ENCODE measurements around the gene TC2N. TPM values are rescaled to one million over a fixed set of nuclear protein-coding genes. Genes with fewer than 3 reads are reported as not detected.
"Not testable (repeated sequence)": the region's sequence is repeated elsewhere in the genome, so short reads cannot be mapped to it uniquely, and the experiment has no call there.

TC2N gene
- total RNA-seq, 1 donor = 1.3 TPM

DNA sequence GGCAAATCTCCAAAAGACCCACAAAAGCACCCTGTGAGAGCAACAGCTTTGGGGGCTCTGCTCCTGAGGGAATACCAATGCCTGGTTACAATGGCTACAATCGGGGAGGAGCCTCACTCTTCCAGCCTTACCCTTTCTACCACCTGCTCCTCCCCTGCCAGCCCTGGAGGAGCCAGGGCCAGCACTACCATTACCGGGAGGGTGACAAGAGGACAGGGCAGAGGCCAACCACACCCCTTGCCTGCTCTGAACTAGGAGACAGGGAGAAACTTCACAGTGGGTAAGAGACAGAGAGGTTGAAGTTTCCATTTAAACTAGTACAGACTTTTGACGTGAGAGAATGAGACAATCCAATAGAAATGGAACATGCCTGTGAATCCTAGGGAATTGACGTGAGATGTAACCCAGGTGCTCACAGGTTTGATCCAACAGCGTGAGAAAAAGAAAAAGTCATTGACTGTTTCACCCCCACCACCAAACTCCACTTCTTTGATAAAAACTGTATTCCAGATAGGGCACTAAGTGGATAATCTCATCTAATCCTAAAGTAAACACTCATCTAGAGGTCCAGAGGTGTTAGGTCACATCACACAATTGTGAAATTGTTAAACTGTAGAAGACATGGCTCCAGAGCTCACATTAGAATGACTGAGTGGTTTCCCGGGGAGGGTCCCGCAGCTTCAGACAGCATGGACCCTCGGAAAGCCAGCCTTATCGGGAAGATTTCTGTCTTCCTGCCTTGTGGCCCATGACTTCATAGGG is 8.4 kb upstream of the TC2N start:
- DNase-seq (ENCODE audit: low read depth) = no peak
- TF ChIP-seq, protein P1, sequence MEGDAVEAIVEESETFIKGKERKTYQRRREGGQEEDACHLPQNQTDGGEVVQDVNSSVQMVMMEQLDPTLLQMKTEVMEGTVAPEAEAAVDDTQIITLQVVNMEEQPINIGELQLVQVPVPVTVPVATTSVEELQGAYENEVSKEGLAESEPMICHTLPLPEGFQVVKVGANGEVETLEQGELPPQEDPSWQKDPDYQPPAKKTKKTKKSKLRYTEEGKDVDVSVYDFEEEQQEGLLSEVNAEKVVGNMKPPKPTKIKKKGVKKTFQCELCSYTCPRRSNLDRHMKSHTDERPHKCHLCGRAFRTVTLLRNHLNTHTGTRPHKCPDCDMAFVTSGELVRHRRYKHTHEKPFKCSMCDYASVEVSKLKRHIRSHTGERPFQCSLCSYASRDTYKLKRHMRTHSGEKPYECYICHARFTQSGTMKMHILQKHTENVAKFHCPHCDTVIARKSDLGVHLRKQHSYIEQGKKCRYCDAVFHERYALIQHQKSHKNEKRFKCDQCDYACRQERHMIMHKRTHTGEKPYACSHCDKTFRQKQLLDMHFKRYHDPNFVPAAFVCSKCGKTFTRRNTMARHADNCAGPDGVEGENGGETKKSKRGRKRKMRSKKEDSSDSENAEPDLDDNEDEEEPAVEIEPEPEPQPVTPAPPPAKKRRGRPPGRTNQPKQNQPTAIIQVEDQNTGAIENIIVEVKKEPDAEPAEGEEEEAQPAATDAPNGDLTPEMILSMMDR (IDR thresholded peaks at IDR 0.05; ENCODE audit: insufficient read depth, low read depth, low read length) = no peak
- no peak overlapping the region for H3K4me3 ChIP-seq (ENCODE audit: low read depth, low read length)

DNA sequence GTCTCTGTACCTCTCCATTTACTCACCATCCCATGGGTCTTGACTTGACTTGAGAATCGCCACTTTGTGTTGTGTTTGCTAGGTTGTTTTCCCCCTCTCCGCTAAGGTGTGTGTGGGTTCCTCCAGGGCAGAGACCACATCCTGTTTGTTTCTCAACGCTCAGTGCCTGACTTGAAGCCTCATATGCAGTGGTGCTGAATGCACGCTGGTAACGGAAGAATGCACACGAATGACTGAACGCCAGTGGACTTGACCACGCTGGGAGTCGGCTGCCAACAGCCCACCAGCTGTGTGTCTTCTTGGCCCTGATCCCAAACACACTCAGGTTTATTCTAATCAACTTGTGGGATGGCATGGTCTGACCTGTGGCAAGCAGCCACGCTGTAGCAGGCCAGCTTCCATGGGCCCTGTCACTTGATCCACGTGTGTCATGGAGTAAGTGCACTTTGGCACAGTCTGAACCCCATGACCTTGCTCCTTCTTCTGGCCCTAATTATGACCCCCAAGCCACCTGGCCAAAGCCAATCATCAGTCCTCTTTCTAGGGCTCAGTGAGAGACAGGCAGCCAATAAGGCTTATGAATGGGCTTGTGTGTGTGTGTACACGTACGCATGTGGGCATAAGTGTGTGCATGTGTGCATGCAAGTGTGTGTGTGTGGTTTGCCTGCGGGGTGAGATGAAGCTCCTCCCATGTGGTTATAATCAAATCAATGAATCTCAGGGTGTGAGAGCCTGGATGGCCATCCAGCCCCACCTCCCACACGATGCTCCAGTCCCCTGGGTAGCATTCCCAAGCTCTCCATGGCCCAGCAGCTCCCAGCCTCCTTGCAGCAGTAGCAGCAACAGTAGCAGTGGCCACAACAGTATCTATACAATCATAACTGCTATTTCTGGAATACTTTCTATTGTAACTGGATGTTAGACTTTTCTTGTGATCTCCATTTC is 6.4 kb upstream of the TC2N start:
- no peak for DNase-seq (ENCODE audit: low read depth)
- TF ChIP-seq, protein P1 (IDR thresholded peaks at IDR 0.05; ENCODE audit: insufficient read depth, low read depth, low read length) = no peak
- no peak overlapping the region for H3K4me3 ChIP-seq (ENCODE audit: low read depth, low read length)

DNA sequence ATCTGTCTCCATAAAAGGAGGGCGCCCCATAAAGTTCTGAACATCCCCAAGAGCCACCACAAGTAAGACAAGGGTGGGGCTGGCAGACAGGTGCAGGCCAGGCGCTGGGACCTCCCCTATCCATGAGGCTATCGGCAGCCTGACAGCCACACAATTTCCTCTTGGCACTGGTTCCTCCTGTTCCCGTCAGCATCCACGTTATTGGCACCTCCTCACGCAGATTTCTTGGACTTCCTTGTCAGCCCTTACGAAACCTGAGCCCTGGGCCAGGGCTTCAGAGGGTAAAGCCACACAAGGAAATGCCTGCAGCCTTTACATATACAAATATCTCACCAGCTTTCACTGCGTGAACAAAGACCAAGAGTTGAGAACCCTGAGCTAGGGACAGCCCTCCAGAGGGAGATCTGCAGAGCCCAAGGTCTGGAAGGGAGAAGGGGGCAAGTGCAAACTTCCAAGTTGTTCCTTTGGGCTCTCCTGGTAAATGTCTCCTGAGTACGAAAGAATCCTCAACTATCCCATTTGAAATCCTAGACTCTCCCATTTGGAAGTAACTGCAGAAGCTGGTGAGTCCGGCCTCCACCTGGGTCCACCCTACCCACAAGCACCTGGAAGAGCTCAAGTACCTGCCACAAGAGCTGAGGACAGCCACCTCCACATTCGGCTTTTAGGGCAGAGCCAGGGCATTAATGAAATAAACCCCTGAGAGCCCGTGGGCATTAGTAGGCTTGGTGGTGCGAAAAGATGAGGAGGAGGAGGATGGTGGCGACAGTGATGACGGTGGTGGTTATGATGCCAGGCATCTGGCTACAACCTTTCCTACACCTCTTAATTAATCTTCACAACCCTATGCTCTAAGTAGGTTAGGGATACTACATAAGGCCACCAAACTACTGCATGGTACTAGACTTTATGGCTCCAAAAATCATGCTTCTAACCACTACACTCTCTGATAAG is 5.5 kb upstream of the TC2N start:
- H3K4me3 ChIP-seq (ENCODE audit: low read depth, low read length) = no peak overlapping the region
- TF ChIP-seq, protein P1 (IDR thresholded peaks at IDR 0.05; ENCODE audit: insufficient read depth, low read depth, low read length) = no peak
- peak; percentile 17 for DNase-seq (ENCODE audit: low read depth)

DNA sequence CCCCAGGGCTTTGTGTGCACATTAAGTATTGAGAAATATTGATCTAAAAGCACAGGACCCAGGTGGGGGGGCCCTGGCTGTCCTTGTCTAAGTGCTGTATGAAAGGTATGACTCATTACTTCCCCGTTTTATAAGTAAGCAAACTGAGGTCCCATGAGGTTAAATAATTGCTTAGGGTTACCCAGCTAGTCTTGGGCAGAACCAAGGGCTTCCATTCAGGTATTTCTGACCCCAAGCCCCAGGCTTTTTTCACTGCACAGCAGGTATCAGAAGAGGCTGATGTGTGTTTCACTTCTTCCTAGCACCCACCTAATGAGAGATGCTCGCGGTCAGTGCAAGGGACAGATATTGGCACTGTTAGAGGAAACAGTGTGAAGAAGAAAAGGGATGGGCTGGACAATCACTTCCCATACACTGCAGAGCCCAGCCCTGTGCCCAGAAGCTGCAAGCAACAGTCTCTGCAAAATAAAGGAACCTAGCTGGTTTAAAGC is 4.7 kb upstream of the TC2N start:
- no peak for DNase-seq (ENCODE audit: low read depth)
- TF ChIP-seq, protein P1 (IDR thresholded peaks at IDR 0.05; ENCODE audit: insufficient read depth, low read depth, low read length) = no peak
- no peak overlapping the region for H3K4me3 ChIP-seq (ENCODE audit: low read depth, low read length)

DNA sequence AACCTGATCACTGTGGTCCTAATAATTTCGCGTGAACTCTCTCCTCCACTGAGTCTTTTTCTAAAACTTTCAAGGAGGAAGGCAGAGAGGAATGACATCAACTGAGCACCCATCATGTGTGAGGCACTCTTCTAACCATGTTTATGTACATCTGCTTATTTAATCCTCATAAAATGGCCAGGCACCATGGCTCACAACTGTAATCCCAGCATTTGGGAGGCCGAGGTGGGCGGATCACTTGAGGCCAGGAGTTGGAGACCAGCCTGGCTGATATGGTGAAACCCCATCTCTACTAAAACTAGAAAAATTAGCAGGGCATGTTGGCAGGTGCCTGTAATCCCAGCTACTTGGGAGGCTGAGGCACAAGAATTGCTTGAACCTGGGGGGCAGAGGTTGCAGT is 4.1 kb upstream of the TC2N start:
- not testable (repeated sequence) for DNase-seq (ENCODE audit: low read depth); H3K4me3 ChIP-seq (ENCODE audit: low read depth, low read length)

DNA sequence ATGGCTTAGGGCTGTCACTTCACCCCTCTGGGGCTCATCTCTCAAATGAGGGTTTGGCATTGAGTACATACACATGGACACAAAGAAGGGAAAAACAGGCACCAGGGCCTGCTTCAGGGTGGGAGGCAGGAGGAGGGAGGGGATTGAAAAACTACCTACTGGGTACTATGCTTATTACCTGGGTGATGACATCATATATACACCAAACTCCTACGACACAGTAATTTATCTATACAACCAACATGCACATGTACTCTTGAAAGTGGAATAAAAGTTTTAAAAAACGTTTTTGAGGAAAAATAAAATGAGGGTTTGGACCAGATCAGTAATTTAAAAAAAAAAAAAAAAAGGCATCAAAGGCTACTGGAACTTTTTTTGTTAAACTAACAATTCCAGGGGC is 3.6 kb upstream of the TC2N start:
- no peak overlapping the region for H3K4me3 ChIP-seq (ENCODE audit: low read depth, low read length)
- DNase-seq (ENCODE audit: low read depth) = no peak
- TF ChIP-seq, protein P1 (IDR thresholded peaks at IDR 0.05; ENCODE audit: insufficient read depth, low read depth, low read length) = no peak

Measured in fibroblast of villous mesenchyme (primary cell).